Gastrocnemius medialis (tissue), 4 donors: ENCODE measurements around the gene TCHHL1.

Experiments
- POLR2A ChIP-seq, 2 donors: fragments of 450-650 bp; IDR thresholded peaks; one replicate each; pipeline ENCODE4 v1.6.1; 2017; ENCODE audit warnings: antibody characterized with exemption in 2 of 2, mild to moderate bottlenecking in 2 of 2, moderate library complexity in 2 of 2
- TF ChIP-seq, protein P1 (sequence below), 5 experiments: fragments of 450-650 bp in 3 of 5; fragments of 200-600 bp in 2 of 5; sonication (generic) in 2 of 5; IDR thresholded peaks in 4 of 5; conservative IDR thresholded peaks in 1 of 5; 1 replicate in 4 of 5; 2 replicates in 1 of 5; pipeline ENCODE4 v1.5.1; 2016 to 2019; ENCODE audit warnings: antibody characterized with exemption in 5 of 5, mild to moderate bottlenecking in 3 of 5, moderate library complexity in 3 of 5

DNA sequence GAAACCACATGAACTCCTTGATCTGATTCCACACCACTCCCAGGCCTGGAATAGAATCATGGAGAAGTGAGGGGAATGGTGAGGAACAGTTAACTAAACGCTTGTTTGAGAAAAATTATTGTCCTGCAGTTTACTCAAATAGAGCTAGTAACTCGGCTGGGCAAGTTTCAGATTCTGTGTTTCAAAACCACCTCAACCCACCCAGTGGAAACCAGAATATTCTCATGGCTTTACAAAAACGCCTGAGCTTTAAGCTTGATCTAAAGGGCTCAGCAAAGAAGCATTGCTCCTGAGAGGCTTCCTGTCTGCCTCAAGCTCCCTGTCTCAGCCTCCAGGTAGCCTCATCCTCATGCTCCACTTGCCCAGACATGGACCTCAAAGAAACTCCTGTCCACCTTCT is 16.6 kb downstream of the TCHHL1 start:
- TF ChIP-seq, protein P1, sequence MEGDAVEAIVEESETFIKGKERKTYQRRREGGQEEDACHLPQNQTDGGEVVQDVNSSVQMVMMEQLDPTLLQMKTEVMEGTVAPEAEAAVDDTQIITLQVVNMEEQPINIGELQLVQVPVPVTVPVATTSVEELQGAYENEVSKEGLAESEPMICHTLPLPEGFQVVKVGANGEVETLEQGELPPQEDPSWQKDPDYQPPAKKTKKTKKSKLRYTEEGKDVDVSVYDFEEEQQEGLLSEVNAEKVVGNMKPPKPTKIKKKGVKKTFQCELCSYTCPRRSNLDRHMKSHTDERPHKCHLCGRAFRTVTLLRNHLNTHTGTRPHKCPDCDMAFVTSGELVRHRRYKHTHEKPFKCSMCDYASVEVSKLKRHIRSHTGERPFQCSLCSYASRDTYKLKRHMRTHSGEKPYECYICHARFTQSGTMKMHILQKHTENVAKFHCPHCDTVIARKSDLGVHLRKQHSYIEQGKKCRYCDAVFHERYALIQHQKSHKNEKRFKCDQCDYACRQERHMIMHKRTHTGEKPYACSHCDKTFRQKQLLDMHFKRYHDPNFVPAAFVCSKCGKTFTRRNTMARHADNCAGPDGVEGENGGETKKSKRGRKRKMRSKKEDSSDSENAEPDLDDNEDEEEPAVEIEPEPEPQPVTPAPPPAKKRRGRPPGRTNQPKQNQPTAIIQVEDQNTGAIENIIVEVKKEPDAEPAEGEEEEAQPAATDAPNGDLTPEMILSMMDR (IDR thresholded peaks at IDR 0.05 in 4 of 5, conservative IDR thresholded peaks at IDR 0.05 in 1 of 5): no peak
- no peak for TF ChIP-seq POLR2A (IDR thresholded peaks at IDR 0.05)
